Measurements from ENCODE around the gene MYH16.
"Not testable (repeated sequence)": the region's sequence is repeated elsewhere in the genome, so short reads cannot be mapped to it uniquely, and the experiment has no call there.

The MYH16 gene

DNA sequence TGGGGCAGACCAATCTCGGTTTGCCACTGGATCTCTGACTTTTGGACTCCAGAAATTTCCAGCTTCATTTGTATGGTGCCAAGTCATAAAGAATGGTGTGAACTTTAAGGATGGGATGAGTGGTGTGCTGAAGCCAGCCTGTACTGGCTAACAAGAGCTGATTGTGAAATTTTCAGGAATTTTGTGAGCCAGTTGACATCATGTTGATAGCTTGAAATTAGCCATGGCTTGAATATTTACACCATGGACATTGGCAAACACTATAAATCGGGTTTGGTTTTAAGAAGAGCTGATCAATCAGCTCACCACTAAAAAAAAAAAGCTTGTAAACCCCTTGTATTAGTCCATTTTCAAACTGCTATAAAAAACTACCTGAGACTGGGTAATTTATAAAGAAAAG is 14.1 kb upstream of the MYH16 start:
- no peak for DNase-seq (ENCODE audit: low read depth)

DNA sequence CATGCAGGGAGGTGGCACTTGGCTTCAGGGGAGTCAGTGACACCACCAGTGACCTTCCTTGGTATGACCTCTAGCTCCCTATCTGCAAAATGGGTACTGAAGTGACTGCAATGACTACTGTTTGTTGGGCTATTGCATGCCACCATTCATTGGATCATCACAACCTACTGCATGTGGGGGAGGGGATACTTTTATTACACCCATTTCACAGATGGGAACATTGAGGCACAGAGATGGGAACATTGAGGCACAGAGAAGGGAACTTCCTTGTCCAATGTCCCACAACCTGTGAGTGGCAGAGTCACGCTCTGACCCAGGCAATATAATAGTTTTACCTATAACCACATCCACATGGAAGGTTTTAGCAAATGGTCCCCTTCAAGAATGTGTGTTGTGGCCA is 12.2 kb upstream of the MYH16 start:
- DNase-seq (ENCODE audit: low read depth): no peak

DNA sequence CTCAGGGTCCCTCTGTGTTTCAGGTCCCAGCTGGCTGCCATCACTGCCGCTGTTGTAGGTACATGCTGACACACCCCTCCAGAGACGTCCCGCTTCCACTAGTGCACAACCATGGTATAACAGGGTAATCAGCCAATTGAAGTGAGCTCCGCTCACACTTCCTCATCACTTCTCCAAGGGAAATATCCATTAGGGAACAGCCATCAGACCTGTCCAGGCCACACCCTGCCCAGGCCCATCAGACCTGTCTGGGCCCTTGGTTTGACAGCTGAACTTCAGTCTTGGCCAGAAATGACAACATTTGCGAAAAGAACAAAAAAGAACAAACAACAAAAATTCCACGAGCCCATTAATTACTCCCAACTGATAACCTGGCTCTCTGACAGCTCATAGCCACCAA is 11.0 kb upstream of the MYH16 start:
- DNase-seq (ENCODE audit: low read depth): no peak

DNA sequence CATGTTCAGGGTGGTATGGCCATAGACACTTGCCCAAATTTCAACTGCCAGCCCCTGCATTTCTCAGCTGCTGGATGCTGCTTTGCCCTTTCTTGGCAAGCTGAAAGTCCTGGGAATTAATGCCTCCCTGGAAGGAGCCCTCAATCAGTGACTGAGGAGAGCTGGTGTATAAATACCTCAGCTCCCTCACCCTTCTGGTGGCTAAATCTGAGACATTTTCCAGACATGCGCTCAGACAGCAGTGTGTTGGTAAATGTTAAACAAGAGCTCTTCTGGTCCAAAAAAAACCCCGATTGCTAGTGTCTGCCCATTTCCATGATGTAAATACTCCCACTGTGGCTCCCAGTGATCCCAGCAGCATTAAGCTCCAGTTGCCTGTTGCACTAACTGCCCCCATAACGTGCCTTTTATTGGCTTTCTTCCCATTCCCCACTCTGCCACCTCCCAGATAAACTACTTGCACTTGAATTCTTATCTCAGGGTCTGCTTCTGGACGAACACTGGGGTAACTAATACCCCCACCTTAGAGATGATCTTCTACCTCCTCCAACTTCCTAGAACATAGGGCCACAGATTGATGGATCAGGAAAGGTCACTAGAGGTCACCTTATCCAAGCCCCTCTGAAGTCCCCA is 6.7 kb upstream of the MYH16 start:
- no peak for DNase-seq (ENCODE audit: low read depth)

DNA sequence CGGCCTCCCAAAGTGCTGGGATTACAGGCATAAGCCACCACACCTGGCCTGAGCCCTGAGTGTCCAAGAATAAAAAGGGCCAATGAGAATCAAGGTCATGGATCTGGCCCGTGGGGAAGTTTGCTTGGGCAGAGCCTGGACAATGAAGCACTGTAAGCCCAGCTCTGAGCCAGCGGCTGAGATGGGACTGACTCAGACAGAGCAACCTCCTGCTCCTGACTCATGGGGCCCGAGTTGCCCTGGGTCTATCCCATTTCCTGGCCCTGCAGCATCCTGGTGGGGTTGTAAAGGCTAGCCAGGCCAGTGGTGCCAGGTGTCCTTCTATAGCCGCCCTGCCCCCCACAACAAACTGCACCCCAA is 5.2 kb upstream of the MYH16 start:
- DNase-seq (ENCODE audit: low read depth): peak; percentile 74

DNA sequence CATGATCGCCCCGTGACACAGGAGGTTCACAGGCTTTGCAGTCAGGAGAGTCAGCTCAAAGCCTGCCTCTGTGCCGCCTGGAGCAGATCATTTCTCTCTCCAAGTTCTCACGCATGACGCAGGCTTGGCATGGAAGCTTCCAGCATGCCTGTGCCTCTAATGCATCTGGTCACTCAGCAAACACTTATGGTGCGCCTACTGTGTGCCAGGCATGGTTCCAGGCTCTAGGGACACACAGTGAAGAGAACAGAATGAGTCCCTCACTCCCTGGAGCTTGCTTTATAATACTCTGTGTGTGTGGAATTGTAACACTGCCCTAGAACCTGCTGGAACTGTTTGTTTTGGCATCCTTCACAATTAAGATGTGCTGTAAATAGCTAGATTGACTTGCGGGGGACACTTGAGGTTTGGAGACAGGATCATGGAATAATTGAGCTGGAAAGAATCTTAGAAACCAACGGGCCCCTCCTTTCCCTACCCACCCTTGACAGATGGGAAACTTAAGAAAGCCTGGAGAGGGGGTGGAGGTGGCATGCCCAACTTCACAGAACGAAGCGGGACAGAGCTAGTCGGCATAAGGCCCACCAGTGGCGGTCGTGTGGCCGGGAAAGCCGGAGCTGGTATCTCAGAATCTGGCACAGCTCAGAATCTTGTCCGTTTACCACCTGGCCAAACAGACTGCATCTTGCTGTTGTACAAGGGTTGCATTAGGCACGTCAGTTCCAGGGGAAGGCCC is 4.6 kb upstream of the MYH16 start:
- no peak for DNase-seq (ENCODE audit: low read depth)

DNA sequence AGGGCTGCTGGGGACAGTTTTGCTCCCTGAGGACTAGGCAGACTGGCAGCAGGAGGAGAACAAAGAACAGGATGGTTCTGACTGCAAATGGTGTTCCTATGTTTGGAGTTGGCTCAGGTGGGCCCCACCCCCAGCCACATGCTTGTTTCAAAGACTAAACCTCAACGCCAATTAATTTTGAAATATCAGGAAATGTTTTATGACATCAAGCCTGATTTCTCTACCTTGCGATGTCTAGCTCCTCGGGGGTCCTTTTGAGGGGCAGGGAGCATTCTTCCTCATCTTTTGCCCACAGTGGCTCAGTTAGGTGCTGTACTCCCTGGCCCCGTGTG is 4.1 kb upstream of the MYH16 start:
- DNase-seq (ENCODE audit: low read depth): no peak

DNA sequence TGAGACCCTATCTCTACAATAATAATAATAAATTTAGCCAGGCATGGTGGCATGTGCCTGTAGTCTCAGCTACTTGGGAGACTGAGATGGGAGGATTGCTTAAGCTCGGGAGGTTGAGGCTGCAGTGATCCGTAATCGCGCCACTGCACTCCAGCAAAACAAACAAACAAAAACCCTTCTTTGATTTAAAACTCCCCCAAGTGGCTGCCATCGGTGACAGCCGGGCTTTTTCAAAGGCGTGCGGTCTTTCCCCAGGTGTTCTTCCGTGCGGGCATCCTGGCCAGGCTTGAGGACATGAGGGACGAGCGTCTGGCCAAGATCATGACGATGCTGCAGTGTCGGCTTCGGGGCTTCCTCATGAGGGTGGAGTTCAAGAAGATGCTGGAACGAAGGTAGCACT is 1.9 kb upstream of the MYH16 start:
- DNase-seq (ENCODE audit: low read depth): no peak

DNA sequence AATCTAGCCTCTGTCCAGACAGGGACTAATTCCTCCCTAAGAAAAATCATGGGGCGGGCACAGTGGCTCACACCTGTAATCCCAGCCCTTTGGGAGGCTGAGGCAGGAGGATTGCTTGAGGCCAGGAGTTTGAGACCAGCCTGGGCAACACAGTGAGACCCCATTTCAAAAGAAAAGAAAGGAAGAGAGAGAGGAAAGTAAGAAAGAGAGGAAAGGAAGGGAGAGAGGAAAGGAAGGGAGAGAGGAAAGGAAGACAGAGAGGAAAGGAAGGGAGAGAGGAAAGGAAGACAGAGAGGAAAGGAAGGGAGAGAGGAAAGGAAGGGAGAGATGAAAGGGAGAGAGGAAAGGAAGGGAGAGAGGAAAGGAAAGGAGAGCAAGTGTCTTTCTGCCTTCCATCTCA is 922 bp downstream of the MYH16 start:
- DNase-seq (ENCODE audit: low read depth): not testable (repeated sequence)

DNA sequence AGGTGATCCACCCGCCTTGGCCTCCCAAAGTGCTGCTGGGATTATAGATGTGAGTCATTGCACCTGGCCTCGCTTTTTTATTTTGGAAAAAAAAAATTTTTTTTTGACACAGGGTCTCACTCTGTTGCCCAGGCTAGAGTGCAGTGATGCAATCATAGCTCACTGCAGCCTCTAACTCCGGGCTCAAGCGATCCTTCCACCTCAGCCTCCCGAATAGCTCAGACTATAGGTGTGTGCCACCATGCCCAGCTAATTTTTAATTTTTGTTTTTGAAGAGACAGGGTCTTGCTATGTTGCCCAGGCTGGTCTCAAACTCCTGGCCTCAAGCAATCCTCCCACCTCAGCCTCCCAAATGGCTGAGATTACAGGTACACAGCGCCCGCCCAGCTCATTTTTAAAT is 2.3 kb downstream of the MYH16 start:
- DNase-seq (ENCODE audit: low read depth): not testable (repeated sequence)

DNA sequence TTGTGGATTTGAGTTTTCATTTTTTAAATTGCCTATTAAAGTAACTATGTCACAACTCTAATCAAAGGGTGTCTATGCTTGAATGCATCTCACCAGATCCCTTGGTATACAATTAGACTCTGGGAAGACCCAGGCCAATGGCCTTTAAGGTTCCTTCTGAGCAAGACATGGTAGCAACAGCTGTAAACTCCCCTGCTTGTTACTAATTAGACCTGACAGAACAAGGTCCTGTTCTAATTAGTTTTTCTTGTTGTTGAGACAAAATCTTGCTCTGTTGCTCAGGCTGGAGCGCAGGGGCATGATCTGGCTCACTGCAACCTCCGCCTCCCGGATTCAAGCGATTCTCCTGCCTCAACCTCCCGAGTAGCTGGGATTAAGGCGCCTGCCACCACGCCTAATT is 2.9 kb downstream of the MYH16 start:
- no peak for DNase-seq (ENCODE audit: low read depth)

DNA sequence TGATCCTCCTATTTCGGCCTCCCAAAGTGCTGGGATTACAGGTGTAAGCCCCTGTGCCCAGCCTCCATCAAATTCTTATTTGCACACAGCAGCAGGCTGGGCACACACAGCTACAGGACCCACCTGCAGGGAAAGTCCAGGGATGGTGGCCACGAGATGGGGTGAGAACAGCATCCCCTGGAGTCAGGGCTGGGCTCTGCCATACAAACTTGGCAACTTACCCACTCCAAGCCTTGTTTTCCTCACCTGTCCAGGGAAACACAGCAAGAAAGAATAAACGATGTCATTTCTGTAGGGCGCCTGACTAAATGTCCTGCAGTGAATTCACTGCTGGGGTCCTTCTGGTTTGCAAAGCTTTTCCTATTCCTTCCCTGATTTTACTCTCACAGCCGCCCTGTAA is 5.5 kb downstream of the MYH16 start:
- no peak for DNase-seq (ENCODE audit: low read depth)

DNA sequence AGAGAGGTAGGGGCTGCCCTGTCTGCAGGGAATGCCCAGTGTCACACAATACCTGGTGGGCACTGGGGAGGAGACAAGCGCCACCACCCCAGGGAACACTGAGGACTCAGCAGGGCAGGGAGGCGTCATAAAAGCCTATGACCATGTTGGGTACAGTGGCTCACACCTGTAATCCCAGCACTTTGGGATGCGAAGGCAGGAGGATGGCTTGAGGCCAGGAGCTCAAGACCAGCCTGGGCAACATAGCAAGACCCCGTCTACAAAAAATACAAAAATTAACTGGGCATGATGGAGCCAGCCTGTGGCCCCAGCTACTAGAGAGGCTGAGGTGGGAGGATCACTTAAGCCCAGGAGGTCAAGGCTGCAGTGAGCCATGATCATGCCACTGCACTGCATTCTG is 11.5 kb downstream of the MYH16 start:
- DNase-seq (ENCODE audit: low read depth): not testable (repeated sequence)

DNA sequence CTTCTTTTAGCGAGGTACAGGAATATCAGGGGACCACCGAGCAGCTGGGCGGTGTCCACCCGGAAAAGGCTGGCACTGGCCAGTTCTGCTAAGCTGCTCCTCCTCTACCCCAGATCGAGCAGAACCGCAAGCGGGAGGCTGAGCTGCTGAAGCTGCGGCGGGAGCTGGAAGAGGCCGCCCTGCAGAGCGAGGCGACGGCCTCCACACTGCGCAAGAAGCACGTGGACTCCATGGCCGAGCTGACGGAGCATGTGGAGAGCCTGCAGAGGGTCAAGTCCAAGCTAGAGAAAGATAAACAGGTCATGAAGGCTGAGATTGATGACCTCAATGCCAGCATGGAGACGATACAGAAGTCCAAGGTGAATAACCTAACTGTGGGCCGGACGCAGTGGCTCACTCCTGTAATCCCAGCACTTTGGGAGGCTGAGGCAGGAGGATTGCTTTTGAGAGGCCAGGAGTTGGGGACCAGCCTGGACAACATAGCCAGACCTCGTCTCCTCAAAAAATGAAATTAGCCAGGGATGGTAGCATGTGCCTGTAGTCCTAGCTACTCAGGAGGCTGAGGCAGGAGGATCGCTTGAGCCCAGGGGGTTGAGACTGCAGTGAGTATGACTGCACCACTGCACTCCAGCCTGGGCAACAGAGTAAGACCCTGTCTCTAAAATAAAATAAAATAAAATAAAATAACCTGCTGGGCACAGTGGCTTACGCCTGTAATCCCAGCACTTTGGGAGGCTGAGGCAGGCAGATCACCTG is 15.3 kb downstream of the MYH16 start:
- DNase-seq (ENCODE audit: low read depth): no peak

DNA sequence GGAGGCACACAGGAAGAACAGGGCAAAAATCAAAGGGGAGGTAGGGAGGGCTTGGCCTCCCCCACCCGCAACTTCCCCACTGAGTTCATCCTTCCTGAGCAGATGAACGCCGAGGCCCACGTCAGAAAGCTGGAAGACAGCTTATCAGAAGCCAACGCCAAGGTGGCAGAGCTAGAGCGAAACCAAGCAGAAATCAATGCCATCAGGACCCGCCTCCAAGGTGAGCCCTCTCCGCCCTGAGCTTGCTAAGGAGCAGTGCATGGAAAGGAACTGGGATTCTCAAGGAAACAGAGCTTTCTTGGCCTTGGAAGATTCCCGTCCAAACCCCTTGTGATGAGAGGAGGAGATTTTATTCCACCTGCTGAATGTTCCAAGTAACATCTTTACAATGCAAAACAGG is 16.5 kb downstream of the MYH16 start:
- no peak for DNase-seq (ENCODE audit: low read depth)

DNA sequence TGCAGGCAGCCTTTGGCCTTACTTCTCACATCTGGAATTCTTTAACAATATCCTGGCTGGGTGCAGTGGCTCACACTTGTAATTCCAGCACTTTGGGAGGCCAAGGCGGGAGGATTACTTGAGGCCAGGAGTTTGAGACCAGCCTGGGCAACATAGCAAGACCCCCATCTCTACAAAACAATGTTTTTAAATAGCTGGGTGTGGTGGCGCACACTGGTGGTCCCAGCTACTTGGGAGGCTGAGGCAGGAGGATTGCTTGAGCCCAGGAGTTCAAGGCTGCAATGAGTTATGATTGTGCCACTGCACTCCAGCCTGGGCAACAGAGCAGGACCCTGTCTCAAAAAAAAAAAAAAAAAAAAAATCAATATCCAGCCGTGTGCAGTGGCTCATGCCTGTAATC is 17.5 kb downstream of the MYH16 start:
- not testable (repeated sequence) for DNase-seq (ENCODE audit: low read depth)

DNA sequence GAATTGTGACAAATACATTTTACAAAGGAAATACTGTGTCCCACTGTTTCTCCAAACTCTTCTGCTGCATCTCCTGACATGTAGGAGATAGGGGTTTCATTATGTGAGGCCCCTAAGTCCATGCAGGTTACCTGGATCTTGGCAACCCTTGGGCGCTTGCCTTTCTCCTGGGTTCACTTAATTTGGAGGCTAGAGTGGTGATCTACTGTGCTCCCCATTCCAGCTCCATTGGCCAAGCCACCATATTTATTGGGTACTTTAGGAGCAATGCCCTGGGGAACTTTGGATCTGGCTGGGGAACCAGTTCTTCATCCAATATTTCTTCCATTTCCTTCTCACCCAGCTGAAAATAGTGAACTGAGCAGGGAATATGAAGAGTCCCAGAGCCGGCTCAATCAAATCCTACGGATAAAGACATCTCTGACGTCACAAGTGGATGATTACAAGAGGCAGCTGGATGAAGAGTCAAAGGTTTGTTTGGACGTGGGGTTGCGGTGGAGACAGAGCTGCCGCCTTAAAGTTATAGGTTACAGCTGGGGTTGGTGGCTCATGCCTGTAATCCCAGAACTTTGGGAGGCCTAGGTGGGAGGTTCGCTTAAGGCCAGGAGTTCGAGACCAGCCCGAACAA is 18.5 kb downstream of the MYH16 start:
- no peak for DNase-seq (ENCODE audit: low read depth)

DNA sequence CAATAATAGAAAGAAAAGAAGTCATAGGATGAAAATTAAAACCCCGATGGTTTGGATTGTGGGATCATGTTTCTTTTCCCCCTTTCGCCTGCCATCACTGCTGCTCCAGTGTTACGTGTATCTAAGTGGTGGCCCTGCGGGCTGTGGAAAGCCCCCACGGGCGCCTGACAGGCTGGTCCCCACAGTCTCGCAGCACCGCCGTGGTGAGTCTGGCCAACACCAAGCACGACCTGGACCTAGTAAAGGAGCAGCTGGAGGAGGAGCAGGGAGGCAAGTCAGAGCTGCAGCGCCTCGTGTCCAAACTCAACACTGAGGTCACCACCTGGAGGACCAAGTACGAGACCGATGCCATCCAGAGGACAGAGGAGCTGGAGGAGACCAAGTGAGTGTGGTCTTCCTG is 19.5 kb downstream of the MYH16 start:
- no peak for DNase-seq (ENCODE audit: low read depth)

DNA sequence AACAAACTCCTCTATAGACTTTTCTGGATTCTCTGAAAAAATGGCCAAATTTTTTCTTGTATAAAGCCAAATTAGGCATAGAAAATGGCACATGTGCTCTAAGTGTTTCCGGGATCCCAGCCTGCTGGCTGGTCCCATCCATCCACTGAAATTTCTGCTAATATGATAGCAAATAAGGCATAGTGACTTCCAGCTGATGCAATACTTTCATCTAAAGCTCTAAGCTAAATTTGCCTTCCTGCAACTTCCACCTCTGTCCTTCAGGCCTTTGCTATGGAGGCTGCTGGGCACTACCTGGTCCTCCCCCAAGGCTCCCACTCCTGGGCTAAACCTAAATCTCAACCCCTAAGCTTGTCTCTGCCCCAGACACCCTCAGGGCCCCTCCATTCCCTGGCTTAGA is 20.5 kb downstream of the MYH16 start:
- DNase-seq (ENCODE audit: low read depth): no peak

DNA sequence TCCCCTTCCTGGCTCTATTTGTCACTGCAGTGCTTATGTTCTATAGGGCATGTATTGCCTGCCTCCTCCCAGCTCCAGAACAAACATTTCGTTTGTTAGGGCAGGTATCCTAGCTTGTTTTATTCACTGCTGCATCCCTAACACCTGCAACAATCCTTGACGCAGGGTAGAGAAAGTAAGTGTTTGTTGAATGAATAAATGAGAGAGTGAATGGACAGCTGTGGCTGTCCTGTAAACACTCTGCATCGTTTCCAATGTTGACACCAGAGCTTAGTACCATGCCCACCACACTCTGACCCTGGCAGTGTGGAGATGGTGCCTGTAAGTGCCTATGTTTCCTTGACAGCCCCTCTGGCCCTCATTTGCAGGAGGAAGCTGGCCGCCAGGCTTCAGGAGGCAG is 21.0 kb downstream of the MYH16 start:
- no peak for DNase-seq (ENCODE audit: low read depth)

DNA sequence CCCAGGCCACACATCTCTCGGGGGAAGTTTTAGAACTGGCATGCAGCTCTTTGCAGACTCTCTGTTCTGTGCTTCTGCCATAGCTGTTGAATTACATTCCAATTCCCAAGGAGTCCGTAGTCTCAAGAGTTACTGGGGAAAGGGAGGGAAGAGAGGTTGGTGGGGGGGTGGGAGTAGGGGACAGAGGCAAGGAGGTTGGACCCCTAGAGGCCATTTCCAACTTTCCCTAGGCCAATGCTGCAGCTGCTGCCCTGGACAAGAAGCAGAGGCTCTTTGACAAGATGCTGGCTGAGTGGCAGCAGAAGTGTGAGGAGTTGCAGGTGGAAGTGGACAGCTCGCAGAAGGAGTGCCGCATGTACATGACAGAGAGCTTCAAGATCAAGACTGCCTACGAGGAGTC is 23.8 kb downstream of the MYH16 start:
- DNase-seq (ENCODE audit: low read depth): no peak

DNA sequence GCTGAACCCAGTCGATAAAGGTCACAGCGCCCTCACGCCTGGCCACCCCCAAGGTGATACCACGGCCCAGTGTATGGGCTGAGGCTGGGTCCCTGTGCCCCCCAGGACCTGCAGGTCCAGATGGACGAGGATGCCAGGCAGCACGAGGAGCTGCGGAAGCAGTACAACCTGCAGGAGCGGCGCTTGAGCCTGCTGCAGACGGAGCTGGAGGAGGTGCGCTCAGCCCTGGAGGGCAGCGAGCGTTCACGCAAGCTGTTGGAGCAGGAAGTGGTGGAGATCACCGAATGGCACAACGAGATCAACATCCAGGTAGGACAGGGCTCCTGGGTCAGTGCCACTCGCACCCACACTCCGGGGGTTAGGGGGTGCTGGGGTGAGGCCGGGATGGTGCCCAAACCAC is 28.9 kb downstream of the MYH16 start:
- no peak for DNase-seq (ENCODE audit: low read depth)

Measured in non-pigmented ciliary epithelial cell (primary cell).